Measurements from ENCODE around the gene OR2T6.
"Not testable (repeated sequence)": the region's sequence is repeated elsewhere in the genome, so short reads cannot be mapped to it uniquely, and the experiment has no call there.

DNA sequence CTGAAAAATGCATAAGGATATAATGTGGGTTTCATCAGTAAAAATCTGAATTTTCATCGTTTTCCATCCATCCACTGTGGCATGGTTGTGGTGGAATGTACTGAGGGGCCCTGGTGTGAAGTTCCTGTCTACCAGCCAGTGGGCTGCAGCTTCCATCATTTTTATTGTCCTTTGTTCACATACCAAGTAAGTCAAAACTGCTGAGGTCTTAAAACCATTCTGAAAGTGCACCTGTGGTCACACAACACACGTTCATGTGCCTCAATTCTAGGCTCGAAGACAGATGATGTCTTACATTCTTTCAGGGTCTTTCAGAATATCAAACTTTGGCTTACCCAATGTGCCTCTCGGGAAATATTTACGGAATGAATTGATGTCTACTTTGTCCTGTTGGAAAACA is 63.7 kb downstream of the OR2T6 start:
- TF ChIP-seq, protein P1, sequence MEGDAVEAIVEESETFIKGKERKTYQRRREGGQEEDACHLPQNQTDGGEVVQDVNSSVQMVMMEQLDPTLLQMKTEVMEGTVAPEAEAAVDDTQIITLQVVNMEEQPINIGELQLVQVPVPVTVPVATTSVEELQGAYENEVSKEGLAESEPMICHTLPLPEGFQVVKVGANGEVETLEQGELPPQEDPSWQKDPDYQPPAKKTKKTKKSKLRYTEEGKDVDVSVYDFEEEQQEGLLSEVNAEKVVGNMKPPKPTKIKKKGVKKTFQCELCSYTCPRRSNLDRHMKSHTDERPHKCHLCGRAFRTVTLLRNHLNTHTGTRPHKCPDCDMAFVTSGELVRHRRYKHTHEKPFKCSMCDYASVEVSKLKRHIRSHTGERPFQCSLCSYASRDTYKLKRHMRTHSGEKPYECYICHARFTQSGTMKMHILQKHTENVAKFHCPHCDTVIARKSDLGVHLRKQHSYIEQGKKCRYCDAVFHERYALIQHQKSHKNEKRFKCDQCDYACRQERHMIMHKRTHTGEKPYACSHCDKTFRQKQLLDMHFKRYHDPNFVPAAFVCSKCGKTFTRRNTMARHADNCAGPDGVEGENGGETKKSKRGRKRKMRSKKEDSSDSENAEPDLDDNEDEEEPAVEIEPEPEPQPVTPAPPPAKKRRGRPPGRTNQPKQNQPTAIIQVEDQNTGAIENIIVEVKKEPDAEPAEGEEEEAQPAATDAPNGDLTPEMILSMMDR (IDR thresholded peaks at IDR 0.05) = not testable (repeated sequence)
- TF ChIP-seq POLR2A (IDR thresholded peaks at IDR 0.05) = not testable (repeated sequence)

Data from esophagus squamous epithelium (tissue), 4 donors.